ENCODE results near the gene SPNS3. TPM values are rescaled to one million over a fixed set of nuclear protein-coding genes. Genes with fewer than 3 reads are reported as not detected.

Gene SPNS3
- total RNA-seq, 2 experiments from 2014 or later: 17.6 to 39.1 TPM

DNA sequence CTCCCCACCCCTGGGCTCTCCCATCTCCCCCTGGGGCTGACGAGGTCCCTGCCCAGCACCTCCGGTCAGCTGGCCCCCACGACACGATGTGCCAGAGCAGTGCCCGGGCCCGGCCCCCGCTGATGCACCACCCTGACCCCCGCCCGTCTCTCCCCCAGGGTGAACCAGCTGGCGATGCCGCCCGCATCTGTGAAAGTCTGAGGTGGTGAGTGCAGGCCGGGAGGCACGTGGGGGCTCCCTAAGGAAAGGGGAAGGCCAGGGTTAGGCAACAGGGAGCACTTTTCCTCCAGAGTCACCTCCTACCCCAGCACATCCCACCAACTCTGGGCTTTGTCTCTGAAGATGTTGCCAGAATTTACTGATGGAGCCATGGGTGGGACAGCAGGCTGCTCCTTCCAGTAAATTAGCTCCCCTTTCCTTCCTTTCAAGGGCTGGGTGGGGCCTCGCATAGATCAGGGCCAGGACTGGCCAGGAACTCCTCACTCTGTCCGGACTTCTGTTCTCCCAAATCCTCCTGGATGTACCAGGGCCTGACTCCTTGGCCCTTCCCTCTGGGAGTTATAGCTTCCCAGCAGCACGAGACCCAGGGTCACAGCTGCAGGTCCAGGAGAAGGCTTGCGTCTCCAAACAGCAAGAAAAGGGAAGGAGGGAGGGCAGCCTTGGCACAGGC lies 103.1 kb downstream of the SPNS3 start:
- CTCF ChIA-PET: interaction anchor here (1.1 to 4.0 kb wide), 3 partner anchors 13 to 116 kb away, joined by 3 to 23 read pairs (median 3); no protein-coding TSS in a partner anchor
- H3K9me3 Mint-ChIP-seq (ENCODE audit: low read depth): no peaks in the 10 kb centered on the region
- H3K4me1 Mint-ChIP-seq: peaks cover 6% of the 10 kb centered on the region
- H3K27me3 Mint-ChIP-seq: peaks cover 2% of the 10 kb centered on the region
- H3K36me3 Mint-ChIP-seq: peaks cover 3% of the 10 kb centered on the region
- H3K27ac Mint-ChIP-seq: no peak overlapping the region
- no peak overlapping the region for H3K4me3 Mint-ChIP-seq
- no peak for ATAC-seq
- DNase-seq: no peak

Other genes with a start within 250 kb of the SPNS3 start
- gene ANKFY1, start 170.0 kb upstream of the SPNS3 start, total RNA-seq: 100 to 1,000 TPM in 1 of 2 experiments, 10 to 100 TPM in 1; 63.8 to 103 TPM
- gene UBE2G1, start 67.3 kb upstream of the SPNS3 start, total RNA-seq: 10 to 100 TPM; 77.1 to 83.0 TPM
- 1 to 10 TPM; 1.1 to 1.9 TPM for gene SPNS2, start 64.9 kb downstream of the SPNS3 start, total RNA-seq
- 10 to 100 TPM; 72.4 to 94.3 TPM for gene MYBBP1A, start 121.4 kb downstream of the SPNS3 start, total RNA-seq
- not detected for gene GGT6, start 126.6 kb downstream of the SPNS3 start, total RNA-seq
- not detected for gene SMTNL2, start 150.6 kb downstream of the SPNS3 start, total RNA-seq
- not detected for gene ALOX15, start 207.7 kb downstream of the SPNS3 start, total RNA-seq

Data from activated CD8-positive, alpha-beta memory T cell treated with anti-CD3 and anti-CD28 coated beads, Interleukin-2, amount 10 ng/mL, durations not matched to agents 7 days and 5 days (primary cell).